22Rv1 (cell line): ENCODE data around the gene ODAD4.

Experiments
- ZFX ChIP-seq: fragments of 450-650 bp; IDR thresholded peaks from 2 replicates; pipeline ENCODE4 v1.6.1; 2017; ENCODE audit warnings: antibody characterized with exemption, borderline replicate concordance
- TF ChIP-seq, protein P1 (sequence below): fragments of 450-650 bp; IDR thresholded peaks from 2 replicates; pipeline ENCODE4 v1.5.1; 2017; ENCODE audit warnings: mild to moderate bottlenecking

DNA sequence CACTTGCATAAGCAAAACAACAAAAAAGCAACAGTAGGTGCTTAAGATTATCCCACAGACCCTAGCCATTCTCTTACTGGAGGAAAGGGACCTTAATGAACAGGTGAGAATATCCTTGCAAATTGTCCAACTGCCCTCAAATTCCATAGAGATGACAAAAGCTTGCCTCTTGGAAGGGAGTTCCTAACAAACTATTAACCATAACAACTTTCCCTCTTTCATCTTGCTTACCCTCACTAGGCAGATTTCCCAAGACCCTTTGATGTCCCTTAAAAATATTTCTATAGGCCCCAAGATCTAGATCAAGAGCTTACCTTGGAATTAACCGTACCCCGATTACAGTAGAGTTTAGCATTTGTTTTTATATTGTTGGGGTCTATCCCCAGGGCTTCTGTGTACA lies 58.0 kb downstream of the ODAD4 start:
- TF ChIP-seq, protein P1, sequence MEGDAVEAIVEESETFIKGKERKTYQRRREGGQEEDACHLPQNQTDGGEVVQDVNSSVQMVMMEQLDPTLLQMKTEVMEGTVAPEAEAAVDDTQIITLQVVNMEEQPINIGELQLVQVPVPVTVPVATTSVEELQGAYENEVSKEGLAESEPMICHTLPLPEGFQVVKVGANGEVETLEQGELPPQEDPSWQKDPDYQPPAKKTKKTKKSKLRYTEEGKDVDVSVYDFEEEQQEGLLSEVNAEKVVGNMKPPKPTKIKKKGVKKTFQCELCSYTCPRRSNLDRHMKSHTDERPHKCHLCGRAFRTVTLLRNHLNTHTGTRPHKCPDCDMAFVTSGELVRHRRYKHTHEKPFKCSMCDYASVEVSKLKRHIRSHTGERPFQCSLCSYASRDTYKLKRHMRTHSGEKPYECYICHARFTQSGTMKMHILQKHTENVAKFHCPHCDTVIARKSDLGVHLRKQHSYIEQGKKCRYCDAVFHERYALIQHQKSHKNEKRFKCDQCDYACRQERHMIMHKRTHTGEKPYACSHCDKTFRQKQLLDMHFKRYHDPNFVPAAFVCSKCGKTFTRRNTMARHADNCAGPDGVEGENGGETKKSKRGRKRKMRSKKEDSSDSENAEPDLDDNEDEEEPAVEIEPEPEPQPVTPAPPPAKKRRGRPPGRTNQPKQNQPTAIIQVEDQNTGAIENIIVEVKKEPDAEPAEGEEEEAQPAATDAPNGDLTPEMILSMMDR = no peak
- TF ChIP-seq ZFX = no peak
